Duodenal mucosa (tissue), 2 donors: Measurements from ENCODE around the gene TRAF3IP1.

Experiments used
- H3K27ac ChIP-seq: one replicate; pipeline ENCODE4 v1.7.0; 2013; ENCODE audit warnings: low read depth, low read length
- H3K27me3 ChIP-seq, 2 donors: one replicate each; pipeline ENCODE4 v1.7.0; 2013; ENCODE audit warnings: low read length in 2 of 2, control low read depth in 1 of 2; ENCODE audit not compliant: insufficient read depth in 2 of 2, control insufficient read depth in 1 of 2
- H3K36me3 ChIP-seq, 2 donors: one replicate each; pipeline ENCODE4 v1.7.0; 2013; ENCODE audit warnings: low read length in 2 of 2, control low read depth in 1 of 2; ENCODE audit not compliant: insufficient read depth in 2 of 2, control insufficient read depth in 1 of 2
- H3K4me1 ChIP-seq, 2 donors: one replicate each; pipeline ENCODE4 v1.7.0; 2013; ENCODE audit warnings: low read length in 2 of 2, control low read depth in 1 of 2; ENCODE audit not compliant: insufficient read depth in 2 of 2, control insufficient read depth in 1 of 2
- H3K4me3 ChIP-seq, 2 donors: one replicate each; pipeline ENCODE4 v1.7.0; 2013; ENCODE audit warnings: low read length in 2 of 2, low read depth in 1 of 2
- H3K9ac ChIP-seq, 2 donors: one replicate each; pipeline ENCODE4 v1.7.0; 2013; ENCODE audit warnings: low read length in 2 of 2, low read depth in 1 of 2
- H3K9me3 ChIP-seq, 2 donors: one replicate each; pipeline ENCODE4 v1.7.0; 2013; ENCODE audit warnings: low read length in 2 of 2, control low read depth in 1 of 2; ENCODE audit not compliant: control insufficient read depth in 1 of 2

Gene TRAF3IP1

DNA sequence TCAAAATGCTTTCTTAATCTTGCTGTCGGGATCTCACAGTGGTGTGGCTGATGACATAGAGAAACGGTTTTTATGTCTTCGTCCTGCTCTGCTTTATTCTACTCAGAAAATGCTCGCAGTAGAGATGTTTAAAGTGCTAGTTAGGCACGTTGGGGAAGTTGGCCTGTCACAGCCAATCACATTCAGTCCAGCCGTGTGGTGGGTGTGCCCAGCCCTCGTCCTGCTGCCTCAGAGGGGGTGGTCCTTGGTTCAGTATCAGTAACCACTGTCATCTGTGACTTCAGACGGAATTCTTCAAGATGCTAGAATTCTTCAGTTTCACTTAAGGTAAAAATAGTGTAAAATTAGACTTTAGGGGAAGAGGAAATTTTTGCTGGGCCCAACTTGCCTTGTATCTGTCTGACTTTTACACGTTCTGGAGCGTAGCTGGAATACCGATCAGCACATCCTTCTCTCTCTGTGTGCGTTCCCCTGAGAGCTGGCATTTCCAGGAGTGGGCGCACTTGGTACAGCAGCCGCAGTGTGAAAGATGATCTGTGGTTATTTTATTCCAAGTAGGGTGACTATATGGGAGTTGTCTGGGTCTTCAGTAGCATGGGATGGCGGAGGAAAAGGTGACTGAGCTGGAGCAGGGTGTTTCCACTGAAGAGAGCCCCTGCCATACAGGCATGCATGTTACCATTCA, 18.5 kb downstream of the TRAF3IP1 start:
- Histone ChIP-seq H3K27me3 (no peaks in the 10 kb centered on the region), H3K36me3 (peaks cover 0 to 11% of the 10 kb centered on the region in 2 donors), H3K4me1 (peaks cover 0 to 3% of the 10 kb centered on the region in 2 donors), H3K9me3 (no peaks in the 10 kb centered on the region), H3K27ac (no peak overlapping the region), H3K9ac (no peak overlapping the region), H3K4me3 (no peak overlapping the region)

GRCh38 chr2:238339395-238339780, 19.1 kb downstream of the TRAF3IP1 start:
- H3K4me1 ChIP-seq = peaks cover 0 to 3% of the 10 kb centered on the region in 2 donors
- H3K27ac ChIP-seq = no peak overlapping the region
- no peak overlapping the region for H3K9ac ChIP-seq

DNA sequence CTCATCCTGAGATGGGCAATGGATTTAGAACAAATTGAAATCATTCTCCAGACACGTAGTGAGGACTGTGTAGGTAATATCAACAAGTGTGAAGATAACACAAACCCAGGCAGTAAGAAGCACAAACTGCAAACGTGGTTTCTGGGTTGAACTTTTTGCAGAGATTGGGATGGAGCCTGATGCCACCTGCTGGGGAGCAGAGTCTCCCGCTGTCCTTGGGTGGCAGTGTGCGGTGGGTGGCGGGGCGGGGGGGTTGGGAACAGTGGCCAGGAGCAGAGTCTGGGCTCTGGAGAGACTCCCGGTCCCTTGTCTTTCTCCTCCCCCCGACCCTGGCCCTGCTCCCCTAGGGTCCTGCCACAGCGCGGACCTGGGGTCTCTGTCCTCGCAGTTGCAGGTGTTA, 19.5 kb downstream of the TRAF3IP1 start:
- no peak overlapping the region for H3K27ac ChIP-seq

More at GRCh38 chr2:238339395-238339780, 19.1 kb downstream of the TRAF3IP1 start:
- Histone ChIP-seq H3K27me3 (no peaks in the 10 kb centered on the region), H3K9me3 (no peaks in the 10 kb centered on the region), H3K4me3 (no peak overlapping the region), H3K36me3 (peaks cover 0 to 8% of the 10 kb centered on the region in 2 donors)

GRCh38 chr2:238341536-238341935, 21.2 kb downstream of the TRAF3IP1 start:
- Histone ChIP-seq H3K27me3 (no peaks in the 10 kb centered on the region), H3K27ac (no peak overlapping the region), H3K4me3 (no peak overlapping the region), H3K9ac (no peak overlapping the region), H3K36me3 (peaks cover 0 to 6% of the 10 kb centered on the region in 2 donors), H3K9me3 (no peaks in the 10 kb centered on the region), H3K4me1 (peaks cover 0 to 3% of the 10 kb centered on the region in 2 donors)

More for the DNA sequence above, 19.5 kb downstream of the TRAF3IP1 start:
- Histone ChIP-seq H3K4me1 (peaks cover 0 to 3% of the 10 kb centered on the region in 2 donors), H3K9ac (no peak overlapping the region), H3K27me3 (no peaks in the 10 kb centered on the region), H3K9me3 (no peaks in the 10 kb centered on the region), H3K4me3 (no peak overlapping the region), H3K36me3 (peaks cover 0 to 4% of the 10 kb centered on the region in 2 donors)

DNA sequence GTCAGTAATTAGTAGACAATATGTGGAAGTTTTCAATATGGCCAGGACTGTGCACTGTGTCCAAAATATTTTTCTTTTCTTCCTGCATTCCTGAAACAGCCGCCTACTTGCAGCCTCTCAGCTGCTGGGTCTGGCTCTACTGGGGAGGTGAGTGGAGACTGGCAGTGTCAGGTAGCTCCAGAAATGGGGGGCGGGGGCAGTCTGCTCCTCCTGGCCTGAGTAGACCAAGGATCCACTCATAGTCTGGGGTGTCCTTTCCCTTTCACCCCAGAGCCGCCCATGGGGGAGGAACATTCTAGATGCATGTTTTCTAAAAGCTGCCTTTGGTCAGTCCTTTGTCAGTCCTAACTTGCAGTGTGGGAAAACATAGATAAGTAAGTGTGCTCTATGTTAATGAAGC, 23.7 kb downstream of the TRAF3IP1 start:
- H3K4me1 ChIP-seq = peaks cover 0 to 3% of the 10 kb centered on the region in 2 donors
- no peaks in the 10 kb centered on the region for H3K27me3 ChIP-seq
- no peak overlapping the region for H3K4me3 ChIP-seq
- H3K9me3 ChIP-seq = no peaks in the 10 kb centered on the region
- peaks cover 5 to 12% of the 10 kb centered on the region in 2 donors for H3K36me3 ChIP-seq
- no peak overlapping the region for H3K27ac ChIP-seq
- no peak overlapping the region for H3K9ac ChIP-seq

GRCh38 chr2:238344517-238344916, 24.2 kb downstream of the TRAF3IP1 start:
- Histone ChIP-seq H3K9ac (no peak overlapping the region), H3K27ac (no peak overlapping the region), H3K4me3 (no peak overlapping the region), H3K36me3 (peaks cover 5 to 17% of the 10 kb centered on the region in 2 donors), H3K4me1 (peaks cover 0 to 2% of the 10 kb centered on the region in 2 donors), H3K9me3 (no peaks in the 10 kb centered on the region), H3K27me3 (no peaks in the 10 kb centered on the region)

DNA sequence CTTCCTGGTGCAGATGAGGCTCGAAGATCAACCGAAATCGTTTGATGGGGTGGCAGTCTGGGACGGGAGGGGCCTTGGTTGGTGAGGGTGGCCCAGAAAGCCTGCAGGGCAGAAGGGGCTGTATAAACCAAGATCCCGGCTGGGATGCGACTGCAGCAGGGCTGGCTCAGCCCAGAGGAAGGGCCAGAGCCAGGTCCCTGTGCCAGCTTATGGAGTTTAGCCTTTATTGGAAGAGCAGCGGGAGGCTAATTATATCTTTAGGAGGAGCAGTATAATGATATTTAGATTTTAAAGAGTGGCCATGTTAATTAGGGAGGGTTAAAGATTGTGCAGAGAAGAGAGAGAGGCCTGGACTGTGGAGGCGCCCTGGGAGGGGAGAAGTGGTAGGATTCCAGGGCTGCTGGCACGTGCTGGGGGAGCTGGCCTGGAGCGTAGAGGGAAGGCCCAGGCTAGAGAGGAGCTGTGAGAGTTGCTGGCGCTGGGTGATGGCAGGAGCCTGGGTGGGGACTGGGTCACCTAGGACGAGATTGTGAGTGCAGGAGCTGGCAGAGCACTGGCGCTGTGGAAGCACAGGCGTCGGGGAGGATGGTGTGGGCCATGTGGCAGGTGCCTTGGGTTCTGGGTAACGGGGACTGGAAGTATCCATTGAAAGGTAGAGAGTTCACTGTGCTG, 25.1 kb downstream of the TRAF3IP1 start:
- Histone ChIP-seq H3K4me3 (no peak overlapping the region), H3K9me3 (no peaks in the 10 kb centered on the region), H3K4me1 (no peaks in the 10 kb centered on the region), H3K27me3 (no peaks in the 10 kb centered on the region), H3K27ac (no peak overlapping the region), H3K36me3 (peaks cover 5 to 18% of the 10 kb centered on the region in 2 donors), H3K9ac (no peak overlapping the region)

DNA sequence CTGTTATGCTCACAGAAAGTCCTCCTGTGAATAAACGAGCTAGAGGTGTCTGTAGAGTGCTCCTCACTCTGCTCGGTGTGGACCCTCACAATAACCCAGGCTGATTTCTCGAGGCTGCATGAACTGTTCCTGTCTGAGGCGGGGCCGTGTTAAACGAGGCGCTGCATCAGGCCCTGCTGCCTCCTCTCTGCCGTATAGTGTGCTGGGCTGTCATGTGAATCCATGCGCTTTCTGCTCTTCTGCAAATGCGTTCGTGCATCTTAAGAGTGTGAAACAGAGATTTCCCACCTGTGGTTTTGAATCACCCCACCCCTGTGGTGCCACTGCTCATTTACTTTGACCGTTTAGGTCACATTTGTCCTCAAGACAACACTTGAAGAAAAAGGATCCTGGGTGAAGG, 26.2 kb downstream of the TRAF3IP1 start:
- no peaks in the 10 kb centered on the region for H3K27me3 ChIP-seq
- H3K4me3 ChIP-seq = no peak overlapping the region
- H3K9ac ChIP-seq = no peak overlapping the region
- H3K27ac ChIP-seq = no peak overlapping the region
- H3K9me3 ChIP-seq = no peaks in the 10 kb centered on the region
- no peaks in the 10 kb centered on the region for H3K4me1 ChIP-seq
- peaks cover 5 to 21% of the 10 kb centered on the region in 2 donors for H3K36me3 ChIP-seq

DNA sequence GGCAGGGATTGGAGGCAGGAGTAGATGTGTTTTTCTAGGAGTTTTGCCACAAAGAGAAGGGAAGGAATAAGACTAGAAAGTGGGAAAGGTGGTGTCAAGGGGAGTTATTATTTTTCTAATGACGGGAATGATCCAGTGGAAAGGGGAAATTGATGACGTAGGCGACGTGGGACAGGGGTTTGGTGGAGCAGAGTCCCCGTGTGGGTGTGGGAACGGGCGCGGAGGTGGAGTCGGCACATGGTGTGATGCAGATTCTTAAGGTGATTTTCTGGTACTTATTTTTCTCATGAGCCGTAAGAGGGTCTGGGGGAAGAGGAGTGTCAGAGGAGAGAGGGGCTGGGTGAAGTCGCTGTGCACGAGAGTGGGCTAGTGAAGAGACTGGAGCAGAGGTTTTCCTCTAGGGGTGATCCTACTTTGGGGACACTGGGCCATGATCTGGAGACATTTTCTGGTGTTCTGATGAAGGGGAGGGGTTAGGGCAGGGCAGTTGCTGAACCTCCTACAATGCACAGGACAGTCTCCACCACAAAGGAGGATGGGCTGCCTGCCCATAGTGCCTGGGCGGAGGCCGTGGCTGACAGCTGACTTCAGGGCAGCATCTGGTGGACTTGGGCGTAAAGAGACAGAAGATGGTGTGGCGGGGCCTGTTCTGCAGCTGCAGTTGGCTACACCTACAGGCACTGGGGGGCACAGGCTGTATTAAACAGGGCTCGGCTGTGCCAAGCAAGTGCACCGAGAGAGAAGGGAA, 30.0 kb downstream of the TRAF3IP1 start:
- H3K36me3 ChIP-seq = peaks cover 10 to 34% of the 10 kb centered on the region in 2 donors
- no peak overlapping the region for H3K9ac ChIP-seq
- no peaks in the 10 kb centered on the region for H3K27me3 ChIP-seq
- no peak overlapping the region for H3K4me3 ChIP-seq
- H3K27ac ChIP-seq = no peak overlapping the region
- H3K4me1 ChIP-seq = no peaks in the 10 kb centered on the region
- no peaks in the 10 kb centered on the region for H3K9me3 ChIP-seq

GRCh38 chr2:238351315-238351714, 31.0 kb downstream of the TRAF3IP1 start:
- Histone ChIP-seq H3K36me3 (peaks cover 10 to 39% of the 10 kb centered on the region in 2 donors), H3K9me3 (no peaks in the 10 kb centered on the region), H3K27me3 (no peaks in the 10 kb centered on the region), H3K9ac (no peak overlapping the region), H3K4me1 (no peaks in the 10 kb centered on the region), H3K4me3 (no peak overlapping the region), H3K27ac (no peak overlapping the region)
